Measurements from ENCODE around the gene SMAD3.

GRCh38 chr15:67145710-67146109, 80.3 kb downstream of the SMAD3 start:
- TF ChIP-seq, protein P1, sequence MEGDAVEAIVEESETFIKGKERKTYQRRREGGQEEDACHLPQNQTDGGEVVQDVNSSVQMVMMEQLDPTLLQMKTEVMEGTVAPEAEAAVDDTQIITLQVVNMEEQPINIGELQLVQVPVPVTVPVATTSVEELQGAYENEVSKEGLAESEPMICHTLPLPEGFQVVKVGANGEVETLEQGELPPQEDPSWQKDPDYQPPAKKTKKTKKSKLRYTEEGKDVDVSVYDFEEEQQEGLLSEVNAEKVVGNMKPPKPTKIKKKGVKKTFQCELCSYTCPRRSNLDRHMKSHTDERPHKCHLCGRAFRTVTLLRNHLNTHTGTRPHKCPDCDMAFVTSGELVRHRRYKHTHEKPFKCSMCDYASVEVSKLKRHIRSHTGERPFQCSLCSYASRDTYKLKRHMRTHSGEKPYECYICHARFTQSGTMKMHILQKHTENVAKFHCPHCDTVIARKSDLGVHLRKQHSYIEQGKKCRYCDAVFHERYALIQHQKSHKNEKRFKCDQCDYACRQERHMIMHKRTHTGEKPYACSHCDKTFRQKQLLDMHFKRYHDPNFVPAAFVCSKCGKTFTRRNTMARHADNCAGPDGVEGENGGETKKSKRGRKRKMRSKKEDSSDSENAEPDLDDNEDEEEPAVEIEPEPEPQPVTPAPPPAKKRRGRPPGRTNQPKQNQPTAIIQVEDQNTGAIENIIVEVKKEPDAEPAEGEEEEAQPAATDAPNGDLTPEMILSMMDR (tag by site-specific recombination; IDR thresholded peaks at IDR 0.05) = no peak
- no peak for TF ChIP-seq ZNF239 (tag by site-specific recombination; IDR thresholded peaks at IDR 0.05)
- no peak for TF ChIP-seq ZBTB21 (tag by site-specific recombination; IDR thresholded peaks at IDR 0.05)
- TF ChIP-seq ZNF777 (tag by site-specific recombination; IDR thresholded peaks at IDR 0.05; ENCODE audit: borderline replicate concordance) = no peak
- no peak for TF ChIP-seq GLI2 (tag by site-specific recombination; IDR thresholded peaks at IDR 0.05; ENCODE audit: borderline replicate concordance, low read depth)
